ENCODE results near the gene HOMER1. TPM values are rescaled to one million over a fixed set of nuclear protein-coding genes. Genes with fewer than 3 reads are reported as not detected.

HOMER1 gene
- total RNA-seq, 1 donor, result 14.1 TPM

GRCh38 chr5:79456400-79456799, 57.5 kb downstream of the HOMER1 start:
- DNase-seq (ENCODE audit: insufficient read length, low spot score, missing footprints), result no peak
- H3K27me3 ChIP-seq (ENCODE audit: insufficient read depth, low read length), result no peaks in the 10 kb centered on the region
- no peak overlapping the region for H3K27ac ChIP-seq (ENCODE audit: low read depth, low read length)
- H3K9me3 ChIP-seq (ENCODE audit: low read depth, low read length), result no peaks in the 10 kb centered on the region
- H3K4me2 ChIP-seq (ENCODE audit: insufficient read depth, low read length), result no peak overlapping the region
- peaks cover 2% of the 10 kb centered on the region for H3K79me2 ChIP-seq (ENCODE audit: insufficient read depth, low read length)
- no peaks in the 10 kb centered on the region for H3K4me1 ChIP-seq (ENCODE audit: insufficient read depth, low read length)
- no peak overlapping the region for H2AFZ ChIP-seq (ENCODE audit: low read length)
- no peak overlapping the region for H3K4me3 ChIP-seq (ENCODE audit: insufficient read depth, low read length)
- no peaks in the 10 kb centered on the region for H3K36me3 ChIP-seq (ENCODE audit: insufficient read depth, low read length)
- no peak for TF ChIP-seq CTCF (IDR thresholded peaks at IDR 0.05; ENCODE audit: extremely low read depth, low read depth, low read length)
- no peaks in the 10 kb centered on the region for H4K20me1 ChIP-seq (ENCODE audit: insufficient read depth, low read length)

- TF ChIP-seq CTCF (IDR thresholded peaks at IDR 0.05; ENCODE audit: extremely low read depth, low read depth, low read length), result no peak
- Histone ChIP-seq H3K36me3 (ENCODE audit: insufficient read depth, low read length) (no peaks in the 10 kb centered on the region), H3K4me2 (ENCODE audit: insufficient read depth, low read length) (no peak overlapping the region), H2AFZ (ENCODE audit: low read length) (no peak overlapping the region), H3K79me2 (ENCODE audit: insufficient read depth, low read length) (peaks cover 2% of the 10 kb centered on the region), H3K4me1 (ENCODE audit: insufficient read depth, low read length) (peaks cover 3% of the 10 kb centered on the region), H4K20me1 (ENCODE audit: insufficient read depth, low read length) (no peaks in the 10 kb centered on the region), H3K27ac (ENCODE audit: low read depth, low read length) (no peak overlapping the region), H3K9me3 (ENCODE audit: low read depth, low read length) (no peaks in the 10 kb centered on the region), H3K27me3 (ENCODE audit: insufficient read depth, low read length) (no peaks in the 10 kb centered on the region), H3K4me3 (ENCODE audit: insufficient read depth, low read length) (no peak overlapping the region)
- DNase-seq (ENCODE audit: insufficient read length, low spot score, missing footprints), result no peak
Measured at GRCh38 chr5:79454043-79454442, 59.9 kb downstream of the HOMER1 start.

- DNase-seq (ENCODE audit: insufficient read length, low spot score, missing footprints), result peak; percentile 69
- H3K36me3 ChIP-seq (ENCODE audit: insufficient read depth, low read length), result no peaks in the 10 kb centered on the region
- no peak overlapping the region for H3K4me3 ChIP-seq (ENCODE audit: insufficient read depth, low read length)
- no peak overlapping the region for H3K27ac ChIP-seq (ENCODE audit: low read depth, low read length)
- H3K27me3 ChIP-seq (ENCODE audit: insufficient read depth, low read length), result no peaks in the 10 kb centered on the region
- H4K20me1 ChIP-seq (ENCODE audit: insufficient read depth, low read length), result no peaks in the 10 kb centered on the region
- H3K4me1 ChIP-seq (ENCODE audit: insufficient read depth, low read length), result peaks cover 15% of the 10 kb centered on the region
- no peak for TF ChIP-seq CTCF (IDR thresholded peaks at IDR 0.05; ENCODE audit: extremely low read depth, low read depth, low read length)
- H2AFZ ChIP-seq (ENCODE audit: low read length), result peak overlapping the region; percentile 39
- no peaks in the 10 kb centered on the region for H3K79me2 ChIP-seq (ENCODE audit: insufficient read depth, low read length)
- no peaks in the 10 kb centered on the region for H3K9me3 ChIP-seq (ENCODE audit: low read depth, low read length)
- peak overlapping the region; percentile 53 for H3K4me2 ChIP-seq (ENCODE audit: insufficient read depth, low read length)
Measured at GRCh38 chr5:79448336-79448735, 65.6 kb downstream of the HOMER1 start.

GRCh38 chr5:79436821-79437220, 77.1 kb downstream of the HOMER1 start:
- Histone ChIP-seq H2AFZ (ENCODE audit: low read length) (no peak overlapping the region), H3K27ac (ENCODE audit: low read depth, low read length) (no peak overlapping the region), H3K4me3 (ENCODE audit: insufficient read depth, low read length) (no peak overlapping the region), H3K27me3 (ENCODE audit: insufficient read depth, low read length) (no peaks in the 10 kb centered on the region), H3K79me2 (ENCODE audit: insufficient read depth, low read length) (no peaks in the 10 kb centered on the region), H4K20me1 (ENCODE audit: insufficient read depth, low read length) (no peaks in the 10 kb centered on the region), H3K4me2 (ENCODE audit: insufficient read depth, low read length) (no peak overlapping the region), H3K9me3 (ENCODE audit: low read depth, low read length) (no peaks in the 10 kb centered on the region), H3K4me1 (ENCODE audit: insufficient read depth, low read length) (peaks cover 6% of the 10 kb centered on the region), H3K36me3 (ENCODE audit: insufficient read depth, low read length) (no peaks in the 10 kb centered on the region)
- no peak for TF ChIP-seq CTCF (IDR thresholded peaks at IDR 0.05; ENCODE audit: extremely low read depth, low read depth, low read length)
- no peak for DNase-seq (ENCODE audit: insufficient read length, low spot score, missing footprints)

Measured in osteoblast (primary cell).